Measurements from ENCODE around the gene B3GNT4. TPM values are rescaled to one million over a fixed set of nuclear protein-coding genes. Genes with fewer than 3 reads are reported as not detected.

The B3GNT4 gene
- total and polyA plus RNA-seq, 2 of the 13 experiments (the other 11 are each of a cell fraction or from before 2014, with no cell fraction given) = 0.04 to 0.21 TPM

- TF ChIP-seq ZNF557 (CRISPR knock-in tag; IDR thresholded peaks at IDR 0.05) (no peak), NR2F1 (CRISPR knock-in tag; IDR thresholded peaks at IDR 0.05) (no peak), IRF9 (CRISPR knock-in tag; IDR thresholded peaks at IDR 0.05; ENCODE audit: borderline replicate concordance) (no peak)
Observed at GRCh38 chr12:122244565-122245371, 41.3 kb downstream of the B3GNT4 start (continued).

GRCh38 chr12:122245553-122245952 lies 42.0 kb downstream of the B3GNT4 start:
- H3K9me3 ChIP-seq (ENCODE audit: low read length) = no peaks in the 10 kb centered on the region
- no TSS peak for BruUV-seq (replicated peaks)
- H3K9ac ChIP-seq (ENCODE audit: insufficient read depth, low read depth, low read length) = no peak overlapping the region
- FAIRE-seq = no peak
- H3K36me3 ChIP-seq (replicated peaks in 1 of 2; ENCODE audit: control insufficient read depth in 1 of 2, insufficient read depth in 2 of 2, low read length in 2 of 2) = peaks cover under 1 to 39% of the 10 kb centered on the region in 2 experiments; a peak in 4 of 5 replicates
- in situ Hi-C loops (cut with HindIII; ENCODE audit: extremely low pct_ligation_motif_present, low pct_unique_long_range_greater_than_20kb) (no loop called here), intact Hi-C loops (cut with micrococcal nuclease; ENCODE audit: unreplicated experiment) (no loop called here)
- H2AFZ ChIP-seq (ENCODE audit: low read length) = no peak overlapping the region
- H3K27ac ChIP-seq (ENCODE audit: extremely low read length, insufficient read depth, low read length) = no peak overlapping the region
- H3K4me1 ChIP-seq (ENCODE audit: insufficient read depth, low read length) = no peaks in the 10 kb centered on the region
- WGBS (ENCODE audit: low lambda C conversion rate) = 95% methylated on average over 1 of the region's 1 CpG
- no peaks in the 10 kb centered on the region for H4K20me1 ChIP-seq (ENCODE audit: insufficient read depth, low read length)
- ATAC-seq = no peak
- ChIA-PET CTCF (ENCODE audit: low intra/inter-chr PET ratio, low total read pairs) (no interaction called here), POLR2A (no interaction called here)
- H3K79me2 ChIP-seq (ENCODE audit: insufficient read depth, low read length) = no peaks in the 10 kb centered on the region
- H3K4me2 ChIP-seq (ENCODE audit: low read depth, low read length) = no peak overlapping the region
- no peak for DNase-seq (ENCODE audit: low spot score)
- no peaks in the 10 kb centered on the region for H3K27me3 ChIP-seq (ENCODE audit: control insufficient read depth in 1 of 2, insufficient read depth in 2 of 2, low read length in 2 of 2)
- H3K4me3 ChIP-seq (replicated peaks in 1 of 3; ENCODE audit: insufficient read depth in 1 of 3, low read depth in 2 of 3, low read length in 3 of 3) = no peak overlapping the region
- TF ChIP-seq SMARCE1 (IDR thresholded peaks at IDR 0.05; ENCODE audit: borderline replicate concordance) (no peak), TBP (CRISPR knock-in tag; IDR thresholded peaks at IDR 0.05) (no peak), ATF3 (CRISPR knock-in tag; IDR thresholded peaks at IDR 0.05) (no peak), ZNF281 (CRISPR knock-in tag; IDR thresholded peaks at IDR 0.05; ENCODE audit: borderline replicate concordance) (no peak), RCOR2 (CRISPR knock-in tag; IDR thresholded peaks at IDR 0.05) (no peak), MED13 (CRISPR knock-in tag; IDR thresholded peaks at IDR 0.05) (no peak)

Measured in HepG2 (cell line).